NCI-H345 treated with DMSO at 0.1 percent for 48 hours (cell line): Measurements from ENCODE around the gene PCNA.
A peak's percentile ranks its signal among the peaks of the same experiment; 100 is the strongest.

ENCODE experiments used
- DNase-seq: peaks from one replicate; lab custom pipeline; 2025; ENCODE audit not compliant: unreplicated experiment; lab: John Stamatoyannopoulos, UW

PCNA gene

DNA sequence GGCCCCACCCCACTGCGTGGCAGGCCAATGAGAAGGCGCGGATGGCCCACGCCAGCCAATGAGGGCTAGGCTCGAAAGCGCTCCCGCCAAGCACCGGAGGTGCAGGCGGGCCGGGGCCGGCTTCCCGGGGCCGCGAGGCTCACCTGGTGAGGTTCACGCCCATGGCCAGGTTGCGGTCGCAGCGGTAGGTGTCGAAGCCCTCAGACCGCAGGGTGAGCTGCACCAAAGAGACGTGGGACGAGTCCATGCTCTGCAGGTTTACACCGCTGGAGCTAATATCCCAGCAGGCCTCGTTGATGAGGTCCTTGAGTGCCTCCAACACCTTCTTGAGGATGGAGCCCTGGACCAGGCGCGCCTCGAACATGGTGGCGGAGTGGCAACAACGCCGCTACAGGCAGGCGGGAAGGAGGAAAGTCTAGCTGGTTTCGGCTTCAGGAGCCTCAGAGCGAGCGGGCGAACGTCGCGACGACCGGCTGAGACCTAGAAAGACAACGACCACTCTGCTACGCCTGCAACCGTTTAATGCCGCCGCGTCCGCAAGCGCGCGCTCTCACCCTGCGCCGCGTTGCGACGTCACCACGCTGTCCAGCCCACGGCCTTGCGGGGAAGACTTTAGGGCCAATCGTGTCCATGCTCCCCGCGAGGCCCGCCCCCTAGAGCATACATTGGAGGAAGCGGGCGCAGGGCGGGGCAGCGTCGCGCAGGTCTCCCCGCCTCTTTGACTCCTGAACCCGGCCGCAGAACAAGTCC lies at the start of gene PCNA:
PCNA (minus strand) TSS at position 524 of the 750 bp plus-strand sequence; CDS start at position 364, 160 bp downstream.
- DNase-seq, result peak; percentile 98

DNA sequence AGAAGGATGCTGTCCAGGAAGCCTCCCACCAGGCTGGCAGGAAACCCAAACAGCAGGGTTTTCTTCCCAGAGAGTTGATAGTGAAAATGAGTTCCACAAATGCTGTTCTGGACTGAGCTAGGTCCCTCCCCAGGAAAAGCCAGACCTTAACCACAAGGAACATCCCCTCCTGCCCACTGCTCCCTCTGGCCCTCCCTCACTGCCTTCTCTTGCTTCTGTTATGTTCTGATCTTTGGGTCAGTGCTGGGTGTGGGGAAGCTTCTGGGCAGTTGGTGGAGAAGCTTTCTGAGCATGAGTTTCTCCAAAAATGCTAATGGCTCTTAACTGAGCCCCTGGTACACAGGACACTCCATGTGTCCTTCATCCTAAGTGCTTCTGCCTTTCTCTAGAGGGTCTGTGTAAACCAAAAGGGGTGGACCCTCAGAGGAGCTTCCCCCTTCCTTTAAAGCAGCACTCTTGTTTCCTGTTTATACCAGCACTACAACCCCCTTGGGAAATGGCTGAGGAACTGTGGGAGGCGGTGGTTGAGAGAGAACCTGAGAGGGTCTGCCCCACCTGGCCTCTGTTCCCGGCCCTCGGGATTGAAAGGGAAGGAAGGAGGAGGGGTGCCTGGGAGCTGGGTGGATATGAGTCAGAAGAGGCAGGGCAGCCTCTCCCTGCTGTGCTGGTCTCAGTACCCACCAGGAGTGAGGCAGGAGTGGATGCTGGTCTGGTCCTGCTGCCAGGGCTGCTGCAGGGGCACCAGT lies 49.1 kb upstream of the PCNA start:
- peak; percentile 76 for DNase-seq

DNA sequence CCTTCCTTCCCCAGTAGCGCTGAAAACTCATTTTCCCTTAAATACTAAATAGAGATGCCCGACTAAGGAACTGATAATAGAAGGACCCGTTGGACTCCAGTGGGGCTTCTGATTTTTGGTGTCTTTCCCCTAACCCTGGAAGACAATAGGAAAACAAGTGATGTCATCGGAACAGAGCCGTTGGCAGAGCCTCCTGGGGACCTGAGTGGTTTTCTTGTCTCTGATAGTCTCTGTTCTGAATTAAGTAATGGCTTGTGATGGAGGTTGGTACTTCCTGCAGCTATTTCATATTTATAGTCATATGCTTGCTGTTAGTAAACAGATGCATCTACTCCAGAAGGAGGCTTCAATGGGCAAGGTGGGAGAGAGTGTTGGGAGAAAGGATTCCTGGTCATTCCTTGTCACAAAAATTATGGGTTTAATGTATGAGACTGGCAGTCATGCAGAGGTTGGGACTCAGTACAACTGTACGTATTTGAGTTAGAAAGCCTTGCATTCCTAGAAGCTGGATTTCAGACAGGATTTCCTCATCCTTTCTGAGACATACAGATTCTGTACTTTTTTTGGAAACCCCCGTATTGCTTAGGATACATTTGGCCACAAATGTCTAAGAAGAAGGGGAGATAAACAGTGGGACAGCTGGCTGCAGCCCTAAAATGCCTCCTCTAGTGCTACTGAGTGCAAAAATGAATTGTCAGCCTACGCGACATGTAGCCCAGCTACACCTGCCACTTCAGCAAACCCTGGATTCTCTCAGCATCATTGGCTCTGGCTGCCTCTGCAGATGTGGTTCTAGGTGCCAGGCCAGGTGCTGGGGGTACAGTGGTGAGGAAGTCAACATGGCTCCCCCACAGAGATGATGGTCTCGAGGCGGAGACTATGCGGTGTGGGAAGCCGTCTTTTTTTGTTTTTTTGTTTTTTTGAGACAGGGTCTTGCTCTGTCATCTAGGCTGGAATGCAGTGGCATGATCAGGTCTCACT lies 45.2 kb upstream of the PCNA start:
- DNase-seq, result no peak

DNA sequence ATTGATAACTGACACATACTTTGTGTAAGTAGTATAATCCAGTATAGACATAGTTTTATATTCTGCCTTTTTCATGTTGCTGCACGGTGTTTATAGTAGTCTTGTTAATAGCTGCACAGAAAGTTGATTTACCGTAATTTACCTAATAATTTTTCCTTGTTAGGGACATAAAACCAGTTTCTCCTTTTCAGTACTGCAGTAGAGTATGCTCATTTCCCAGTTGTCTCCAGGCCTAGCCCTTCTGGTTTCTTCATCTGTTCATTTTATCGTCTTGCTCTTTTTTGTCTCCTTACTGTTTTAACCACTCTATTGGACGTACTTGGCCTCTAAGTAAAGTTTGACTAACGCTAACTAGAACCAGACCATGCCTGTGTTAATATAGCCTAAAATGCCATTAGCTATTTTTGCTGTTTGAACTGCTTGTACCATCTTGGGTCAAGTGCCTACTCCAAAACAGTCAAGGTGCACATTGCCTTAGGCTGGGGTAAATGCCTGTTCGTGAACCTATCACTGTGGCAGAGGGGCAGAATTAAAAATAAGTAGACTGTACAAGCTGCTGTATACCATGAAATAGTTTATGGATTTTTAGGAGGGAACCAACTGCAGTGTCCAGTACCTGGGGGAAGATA lies 41.9 kb upstream of the PCNA start:
- DNase-seq, result no peak

DNA sequence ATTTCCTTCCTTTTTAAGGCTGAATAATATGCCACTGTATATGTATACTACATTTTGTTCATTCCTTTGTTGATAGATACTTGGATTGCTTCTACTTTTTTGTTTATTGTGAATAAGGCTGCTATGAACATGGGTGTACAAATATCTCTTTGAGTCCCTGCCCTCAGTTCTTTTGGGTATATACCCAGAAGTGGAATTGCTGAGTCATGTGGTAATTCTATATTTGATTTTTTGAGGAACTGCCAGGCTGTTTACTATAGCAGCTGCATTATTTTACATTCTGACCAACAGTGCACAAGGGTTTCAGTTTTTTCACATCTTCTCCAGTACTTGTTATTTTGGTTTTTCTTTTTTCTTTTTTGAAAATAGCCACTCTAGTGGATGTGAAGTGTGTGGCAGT lies 41.1 kb upstream of the PCNA start:
- no peak for DNase-seq

DNA sequence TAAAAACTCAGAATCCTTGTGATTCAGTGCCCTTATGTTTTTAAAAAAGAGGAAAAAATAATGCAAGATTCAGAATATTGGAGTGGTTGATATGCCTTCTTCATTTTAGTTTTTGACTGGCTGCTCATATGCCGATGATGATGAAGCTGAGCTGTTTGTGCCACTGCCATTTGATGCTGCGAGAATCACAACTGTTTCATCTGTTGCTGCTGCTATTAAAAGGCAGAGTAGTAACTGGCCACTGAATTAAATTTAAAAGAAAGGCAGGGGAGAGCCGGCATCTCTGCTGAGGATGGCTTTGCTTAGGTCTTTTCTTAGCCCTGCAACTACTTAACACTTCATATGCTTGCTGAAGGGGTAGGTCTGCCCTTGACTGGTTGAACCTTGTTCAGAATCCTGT lies 40.2 kb upstream of the PCNA start:
- no peak for DNase-seq

DNA sequence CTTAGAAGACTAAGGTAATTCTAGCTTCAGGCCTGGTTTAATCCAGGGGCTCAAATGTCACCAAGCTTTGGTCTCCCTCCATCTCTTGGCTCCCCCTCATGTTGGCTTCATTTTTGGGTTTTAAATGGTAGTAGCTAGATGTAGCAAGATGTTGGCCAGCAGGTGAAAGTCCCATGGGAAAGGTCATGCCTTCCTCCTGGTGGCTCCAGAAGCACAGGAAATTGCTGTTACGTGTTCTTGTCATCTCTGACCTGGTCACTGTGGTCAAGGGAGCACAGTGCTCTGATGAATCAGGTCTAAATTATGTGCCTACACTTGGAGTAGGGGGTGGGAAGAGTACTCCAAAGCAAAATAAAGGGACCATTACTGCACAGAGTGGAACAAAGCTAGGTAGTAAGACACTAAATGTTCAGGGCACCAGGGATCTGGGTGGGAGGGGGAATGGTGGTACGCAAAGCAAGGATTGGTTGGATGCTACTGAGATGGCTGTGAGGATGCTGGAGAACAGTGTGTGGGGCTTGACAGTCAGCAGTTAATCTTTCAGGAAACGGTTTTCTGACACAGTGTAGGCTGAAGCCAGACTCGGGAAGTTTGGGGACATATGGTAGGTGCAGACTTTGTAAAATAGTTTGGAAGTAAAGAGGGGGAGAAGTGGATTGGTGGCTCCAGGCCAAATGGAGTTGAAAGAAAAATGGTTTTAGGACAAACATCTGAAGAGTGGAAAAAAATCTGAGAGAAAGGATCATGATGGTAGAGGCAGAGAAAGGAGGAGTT lies 37.1 kb upstream of the PCNA start:
- no peak for DNase-seq

DNA sequence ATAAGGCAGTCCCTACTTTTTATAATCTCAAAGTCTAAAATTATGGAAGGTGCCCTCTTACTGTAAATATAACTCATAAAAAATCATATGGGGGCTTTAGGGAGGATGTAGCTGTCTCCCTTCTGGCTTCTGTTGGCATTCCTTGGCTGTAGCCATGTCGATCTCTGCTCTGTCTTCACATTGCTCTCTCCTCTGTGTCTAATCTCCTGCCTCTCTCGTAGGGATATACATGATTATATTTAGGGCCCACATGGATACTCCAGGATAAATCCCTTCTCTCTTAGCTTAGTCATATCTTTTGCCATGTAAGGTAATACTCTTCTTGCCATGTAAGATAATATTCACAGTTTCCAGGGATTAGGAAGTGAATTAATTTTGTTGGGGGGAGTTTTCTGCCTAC lies 35.6 kb upstream of the PCNA start:
- no peak for DNase-seq

DNA sequence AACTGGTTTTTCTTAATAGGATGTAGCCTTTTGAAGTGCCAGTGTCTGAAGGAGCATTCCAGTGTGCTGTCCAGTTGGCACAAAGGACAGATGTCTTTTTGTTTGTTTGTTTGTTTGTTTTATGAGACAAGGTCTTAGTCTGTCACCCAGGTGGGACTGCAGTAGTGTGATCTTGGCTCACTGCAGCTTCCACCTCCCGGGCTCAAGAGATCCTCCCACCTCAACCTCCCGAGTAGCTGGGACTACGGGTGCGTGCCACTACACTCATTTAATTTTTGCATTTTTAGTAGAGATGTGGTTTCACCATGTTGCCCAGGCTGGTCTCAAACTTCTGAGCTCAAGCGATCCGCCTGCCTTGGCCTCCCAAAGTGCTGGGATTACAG lies 34.8 kb upstream of the PCNA start:
- no peak for DNase-seq

DNA sequence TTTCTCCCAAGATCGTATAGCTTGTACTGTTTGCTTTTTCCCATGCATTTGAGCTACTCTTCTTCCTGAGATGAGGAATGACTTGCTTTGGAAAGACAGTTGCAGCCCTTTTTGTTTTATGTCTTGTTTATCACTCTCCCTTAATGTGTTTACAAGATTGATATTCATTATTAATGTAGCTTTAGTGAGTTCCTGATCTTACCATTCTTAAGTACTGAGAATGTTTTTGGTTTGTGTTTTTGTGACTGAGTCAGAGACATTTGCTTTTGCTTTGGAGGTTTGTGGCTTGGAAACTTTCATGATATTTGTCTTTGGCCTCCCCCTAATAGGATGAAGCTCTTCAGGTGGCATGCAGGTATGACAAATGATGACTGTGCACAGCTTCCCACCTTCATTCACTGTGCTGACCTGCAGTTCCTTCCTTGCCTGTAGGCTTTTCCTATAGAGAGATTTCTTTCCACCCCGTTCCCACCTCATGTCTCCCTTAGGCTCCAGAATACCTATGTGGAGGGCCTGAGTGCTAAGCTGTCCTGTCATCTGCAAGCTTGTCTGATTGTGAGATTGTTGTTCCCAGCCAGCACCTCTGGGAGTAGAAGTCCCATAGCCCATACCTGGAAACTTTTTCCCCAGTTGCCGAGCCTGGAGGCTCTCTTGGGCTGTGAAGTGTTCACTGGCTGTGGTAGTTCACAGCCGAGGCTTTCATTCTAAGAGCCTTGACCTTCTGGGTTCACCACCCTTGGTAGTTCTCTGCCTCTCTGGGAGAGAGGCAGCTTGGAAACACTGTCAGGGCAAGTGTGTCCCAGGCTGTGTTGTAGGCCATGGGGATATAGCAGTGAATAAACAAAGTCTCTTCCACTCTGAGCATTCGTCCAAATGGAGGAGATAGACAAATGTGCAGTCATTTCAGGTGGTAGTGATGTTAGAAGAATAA lies 34.1 kb upstream of the PCNA start:
- DNase-seq, result no peak

DNA sequence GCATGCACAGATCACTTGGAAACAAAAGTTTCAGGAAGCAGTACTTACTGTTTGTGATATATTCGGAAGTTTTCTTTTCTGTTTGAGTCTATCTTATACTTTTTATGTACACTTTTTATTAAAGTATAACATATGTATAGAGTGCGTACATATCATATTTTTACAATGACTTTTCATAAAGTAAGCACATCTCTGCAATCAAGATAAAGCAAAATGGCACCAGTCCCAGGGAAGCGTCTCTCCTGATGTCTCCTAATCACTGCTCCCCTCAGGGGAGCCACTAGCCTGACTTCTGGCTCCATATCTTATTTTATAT lies 33.4 kb upstream of the PCNA start:
- no peak for DNase-seq

DNA sequence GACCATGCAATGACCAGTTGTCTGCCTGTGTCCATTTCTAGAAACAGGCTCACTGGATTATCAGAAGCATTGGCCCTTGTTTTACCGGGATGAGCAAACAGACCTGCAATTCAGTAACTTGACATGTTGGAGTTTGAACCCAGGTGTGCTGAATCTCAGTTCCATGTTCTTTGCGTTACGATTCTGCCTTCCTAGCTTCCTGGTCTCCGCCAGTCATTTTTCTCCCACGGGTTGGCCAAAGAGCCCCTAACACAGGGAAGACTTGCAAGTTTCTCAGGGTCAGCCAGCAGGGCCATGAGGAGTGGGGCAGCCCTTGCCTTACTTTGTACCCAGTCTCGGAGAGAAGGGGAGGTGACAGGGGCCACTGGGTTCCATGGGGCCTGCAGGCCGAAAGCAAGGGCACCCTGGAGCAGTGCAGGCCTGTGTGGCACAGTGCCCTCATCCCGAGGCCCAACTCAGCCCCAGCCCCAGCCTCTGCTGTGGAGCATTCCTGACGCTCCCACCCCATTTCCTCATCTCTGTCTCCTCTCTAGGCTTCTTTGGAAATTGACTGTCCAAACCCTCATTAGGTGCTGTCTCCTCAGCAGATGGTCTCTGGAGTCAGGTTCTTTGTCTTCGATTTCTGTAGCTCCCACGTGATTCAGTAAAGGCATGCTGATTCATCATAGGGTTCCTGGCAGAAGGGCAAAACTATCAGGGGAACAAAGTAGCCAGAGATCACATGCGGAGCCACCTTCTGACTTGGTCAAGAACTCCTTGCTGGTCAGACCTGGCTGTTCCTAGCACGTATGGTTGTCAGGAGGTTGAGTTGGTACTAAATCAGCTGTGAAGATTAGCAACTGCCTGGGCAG lies 30.7 kb upstream of the PCNA start:
- no peak for DNase-seq

DNA sequence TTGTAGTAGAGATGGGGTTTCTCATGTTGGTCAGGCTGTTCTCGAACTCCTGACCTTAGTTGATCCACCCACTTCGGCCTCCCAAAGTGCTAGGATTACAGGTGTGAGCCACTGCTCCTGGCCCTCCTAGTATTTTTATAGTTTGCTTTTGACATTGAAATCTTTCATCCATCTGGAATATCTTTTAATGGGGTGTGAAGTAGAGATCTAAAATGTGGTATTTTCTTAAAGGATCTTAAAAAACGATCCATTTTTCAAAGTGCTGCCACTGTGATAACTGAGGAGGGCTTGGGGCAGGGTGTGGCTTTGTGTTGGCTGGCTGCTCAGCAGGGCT lies 30.1 kb upstream of the PCNA start:
- no peak for DNase-seq

DNA sequence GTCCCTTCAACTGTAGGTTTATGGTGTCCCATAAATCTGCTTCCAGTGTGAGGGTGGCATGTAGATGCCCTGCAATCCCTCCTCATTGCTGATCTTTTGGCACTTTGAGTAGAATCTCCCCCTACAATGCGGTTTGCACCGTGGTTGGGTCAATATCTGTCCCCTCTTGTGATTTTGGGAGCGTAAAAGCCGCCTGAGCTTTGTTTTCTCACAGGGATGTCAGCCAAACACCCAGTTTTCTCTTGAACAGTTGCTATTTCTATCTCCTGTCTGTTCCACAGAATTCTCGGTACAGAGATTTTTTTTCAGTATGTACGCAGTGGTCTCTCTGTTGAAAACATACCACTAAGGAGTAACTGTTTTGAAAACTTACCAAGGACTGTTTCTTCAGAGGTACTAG lies 28.8 kb upstream of the PCNA start:
- DNase-seq, result no peak

DNA sequence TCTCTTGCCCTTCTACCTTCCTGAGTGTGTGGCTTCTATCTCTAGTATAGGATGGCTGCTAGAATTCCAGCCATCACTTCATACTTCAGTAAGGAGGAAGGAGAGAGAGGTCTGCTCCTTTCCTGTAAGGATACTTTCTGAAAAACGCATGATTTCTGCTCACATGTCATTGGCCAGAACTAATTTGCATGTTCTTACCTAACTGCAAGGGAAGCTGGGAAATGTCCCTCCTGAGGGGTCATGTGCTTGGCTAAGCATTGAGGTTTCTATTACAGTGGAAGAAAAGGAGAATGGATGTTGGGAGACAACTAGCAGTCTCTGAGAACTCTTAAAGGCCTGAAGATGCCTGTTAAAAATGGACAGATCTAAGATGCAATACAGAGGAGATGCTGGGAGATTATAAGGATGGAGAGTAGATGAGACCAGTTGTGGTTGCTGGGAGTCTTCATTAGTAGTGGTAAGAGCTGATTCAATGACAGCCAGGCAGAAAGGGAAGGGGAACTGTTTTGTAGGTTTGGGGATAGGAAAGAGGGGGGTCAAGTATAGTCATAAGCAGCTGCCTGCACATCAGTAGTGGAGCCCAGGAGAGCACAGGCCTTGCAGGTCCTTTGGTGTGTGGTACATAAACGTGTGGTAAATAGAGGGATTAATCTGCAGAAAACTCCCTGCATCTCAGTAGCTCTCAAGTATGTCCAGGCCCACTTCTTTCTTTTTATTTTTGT lies 27.3 kb upstream of the PCNA start:
- no peak for DNase-seq

DNA sequence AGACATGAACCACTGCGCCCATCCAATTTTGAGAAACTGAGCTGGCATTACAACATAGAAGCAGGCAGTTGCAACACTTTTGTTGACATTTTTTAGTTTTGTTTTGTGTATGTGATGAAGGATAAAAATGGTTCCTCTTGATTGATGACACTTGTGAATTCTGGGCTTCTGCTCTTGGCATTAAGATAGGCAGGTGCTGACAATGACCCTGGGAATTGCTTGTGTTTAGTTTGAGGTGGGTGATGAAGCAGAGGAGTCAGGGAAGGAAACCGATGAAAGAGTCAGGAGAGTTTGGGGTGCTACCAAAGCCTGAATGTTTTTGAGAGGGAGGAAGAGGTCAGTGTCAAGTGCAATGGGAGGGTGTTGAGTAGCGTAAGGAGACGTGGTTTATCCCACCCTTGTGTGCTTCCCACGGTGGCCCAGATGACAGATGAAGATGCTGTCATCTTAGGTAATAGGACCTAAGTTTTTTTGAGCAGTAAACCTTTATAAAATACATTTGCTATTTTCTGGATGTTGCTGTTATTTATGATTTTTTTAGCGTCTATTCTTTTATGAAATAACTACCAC lies 26.4 kb upstream of the PCNA start:
- no peak for DNase-seq

DNA sequence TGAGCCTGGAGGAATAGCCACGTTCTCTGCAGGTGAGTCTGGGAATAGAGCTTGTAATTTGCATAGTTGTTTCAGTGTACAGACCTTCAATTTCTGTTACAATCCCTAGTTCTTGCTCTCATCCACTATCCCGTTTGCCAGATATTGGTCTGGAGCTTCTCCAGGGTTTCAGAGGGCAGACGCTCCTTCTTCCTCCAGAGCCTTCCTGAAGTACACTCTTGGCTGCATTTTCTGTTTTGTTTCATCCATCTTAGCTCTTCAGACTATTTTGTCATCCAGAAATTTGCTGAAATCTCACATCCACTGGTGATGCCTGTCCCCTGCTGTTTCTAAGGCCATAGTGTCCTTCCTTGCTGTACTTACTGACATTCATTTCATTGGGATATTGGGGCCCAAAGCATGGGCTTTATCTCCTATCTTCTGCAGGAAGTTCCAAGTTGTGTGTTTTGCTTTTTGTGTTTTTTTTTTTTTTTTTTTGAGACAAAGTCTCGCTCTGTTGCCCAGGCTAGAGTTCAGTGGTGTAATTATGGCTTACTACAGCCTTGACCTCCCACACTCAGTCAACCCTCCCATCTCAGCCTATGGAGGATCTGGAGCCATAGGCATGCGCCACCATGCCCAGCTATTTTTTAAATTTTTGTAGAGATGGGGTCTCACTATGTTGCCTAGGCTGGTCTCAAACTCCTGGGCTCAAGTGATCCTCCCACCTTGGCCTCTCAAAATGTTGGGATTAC lies 25.8 kb upstream of the PCNA start:
- DNase-seq, result no peak
